HG02884 (cell line): ENCODE measurements around the gene FHDC1.

Source experiments
- ATAC-seq: cut with Tn5 transposase; IDR thresholded peaks from one replicate; pipeline ENCODE4 v1.9.1; 2021; ENCODE audit warnings: mild to moderate bottlenecking, moderate library complexity; ENCODE audit not compliant: unreplicated experiment

Gene FHDC1

GRCh38 chr4:152956650-152957436, 20.7 kb downstream of the FHDC1 start:
- no peak for ATAC-seq

GRCh38 chr4:152957437-152958171, 21.5 kb downstream of the FHDC1 start:
- ATAC-seq, result no peak

GRCh38 chr4:152959080-152959479, 23.0 kb downstream of the FHDC1 start:
- no peak for ATAC-seq

- no peak for ATAC-seq
Measured at GRCh38 chr4:152960082-152960481, 24.0 kb downstream of the FHDC1 start.

- no peak for ATAC-seq
Measured at GRCh38 chr4:152961014-152961772, 25.1 kb downstream of the FHDC1 start.

- no peak for ATAC-seq
Measured at GRCh38 chr4:152961773-152962115, 25.6 kb downstream of the FHDC1 start.

GRCh38 chr4:152962150-152962549, 26.0 kb downstream of the FHDC1 start:
- no peak for ATAC-seq

GRCh38 chr4:152964335-152964734, 28.2 kb downstream of the FHDC1 start:
- no peak for ATAC-seq

- ATAC-seq, result no peak
Measured at GRCh38 chr4:152965611-152966010, 29.5 kb downstream of the FHDC1 start.

- no peak for ATAC-seq
Measured at GRCh38 chr4:152967907-152968306, 31.8 kb downstream of the FHDC1 start.

GRCh38 chr4:152968806-152969394, 32.8 kb downstream of the FHDC1 start:
- no peak for ATAC-seq

GRCh38 chr4:152970102-152970820, 34.1 kb downstream of the FHDC1 start:
- no peak for ATAC-seq

GRCh38 chr4:152971053-152971452, 34.9 kb downstream of the FHDC1 start:
- no peak for ATAC-seq

- no peak for ATAC-seq
Measured at GRCh38 chr4:152972821-152973628, 36.9 kb downstream of the FHDC1 start.

GRCh38 chr4:152973629-152974467, 37.7 kb downstream of the FHDC1 start:
- ATAC-seq, result no peak

GRCh38 chr4:152974468-152975379, 38.6 kb downstream of the FHDC1 start:
- no peak for ATAC-seq

GRCh38 chr4:152975380-152976211, 39.5 kb downstream of the FHDC1 start:
- no peak for ATAC-seq
